Keratinocyte (primary cell): Measurements from ENCODE around the gene SNCA. TPM values are rescaled to one million over a fixed set of nuclear protein-coding genes. Genes with fewer than 3 reads are reported as not detected.

Experiments used
- DNase-seq: peaks from one replicate; pipeline ENCODE4 v3.0.0-alpha.2; 2011; ENCODE audit warnings: low read depth, missing footprints, low spot score
- FAIRE-seq: peaks from 2 replicates; lab custom pipeline; 2011; peaks lifted over from hg19 to GRCh38; lab: Jason Lieb, UNC
- H2AFZ ChIP-seq: 2 replicates; pipeline ENCODE4 v1.6.0; 2012; ENCODE audit warnings: low read length, control low read depth, inconsistent platforms; ENCODE audit not compliant: control insufficient read depth
- H3K27ac ChIP-seq: 2 replicates; pipeline ENCODE4 v1.5.1; 2011; ENCODE audit warnings: low read length; ENCODE audit not compliant: control insufficient read depth, insufficient read depth
- H3K27me3 ChIP-seq: 3 replicates; pipeline ENCODE4 v1.6.0; 2011; ENCODE audit warnings: low read length; ENCODE audit not compliant: control insufficient read depth, insufficient read depth; ENCODE audit errors: extremely low read depth
- H3K36me3 ChIP-seq, 2 experiments: 2 replicates in 1 of 2; 3 replicates in 1 of 2; pipeline ENCODE4 v1.5.1; 2011; ENCODE audit warnings: low read length in 2 of 2, mild to moderate bottlenecking in 1 of 2; ENCODE audit not compliant: control insufficient read depth in 2 of 2, insufficient read depth in 2 of 2; ENCODE audit errors: extremely low read depth in 1 of 2
- H3K4me1 ChIP-seq: 3 replicates; pipeline ENCODE4 v1.5.1; 2011; ENCODE audit warnings: low read length; ENCODE audit not compliant: control insufficient read depth, insufficient read depth; ENCODE audit errors: extremely low read depth
- H3K4me2 ChIP-seq: 3 replicates; pipeline ENCODE4 v1.6.0; 2011; ENCODE audit warnings: low read depth, low read length; ENCODE audit not compliant: control insufficient read depth, insufficient read depth; ENCODE audit errors: extremely low read depth
- H3K4me3 ChIP-seq, 3 experiments: fragments of 200-600 bp in 1 of 3; sonication (generic) in 1 of 3; 2 replicates in 2 of 3; 3 replicates in 1 of 3; pipeline ENCODE4 v1.5.1; 2011 to 2016; ENCODE audit warnings: low read length in 3 of 3, mild to moderate bottlenecking in 3 of 3, control low read depth in 2 of 3, inconsistent platforms in 1 of 3, low read depth in 1 of 3, mixed read lengths in 1 of 3, mixed run types in 1 of 3, moderate library complexity in 1 of 3; ENCODE audit not compliant: control insufficient read depth in 2 of 3, insufficient read depth in 2 of 3; ENCODE audit errors: extremely low read depth in 1 of 3
- H3K79me2 ChIP-seq: 2 replicates; pipeline ENCODE4 v1.6.0; 2012; ENCODE audit warnings: low read length; ENCODE audit not compliant: control insufficient read depth, insufficient read depth
- H3K9ac ChIP-seq: 3 replicates; pipeline ENCODE4 v1.6.0; 2011; ENCODE audit warnings: low read length; ENCODE audit not compliant: control insufficient read depth, insufficient read depth; ENCODE audit errors: extremely low read depth
- H3K9me1 ChIP-seq: 3 replicates; pipeline ENCODE4 v1.6.0; 2011; ENCODE audit warnings: low read length; ENCODE audit not compliant: control insufficient read depth, insufficient read depth; ENCODE audit errors: extremely low read depth
- H3K9me3 ChIP-seq: 2 replicates; pipeline ENCODE4 v1.5.1; 2012; ENCODE audit warnings: low read depth, low read length; ENCODE audit not compliant: control insufficient read depth
- H4K20me1 ChIP-seq: 3 replicates; pipeline ENCODE4 v1.6.0; 2011; ENCODE audit warnings: low read length; ENCODE audit not compliant: control insufficient read depth, insufficient read depth; ENCODE audit errors: extremely low read depth
- CTCF ChIP-seq, 3 experiments: IDR thresholded peaks in 1 of 3; conservative IDR thresholded peaks in 1 of 3; optimal IDR thresholded peaks in 1 of 3; 2 replicates in 2 of 3; 3 replicates in 1 of 3; pipeline versions ENCODE3 to v1.5.1; 2011; ENCODE audit warnings: low read length in 3 of 3, mild to moderate bottlenecking in 3 of 3, moderate library complexity in 2 of 3, control low read depth in 1 of 3, inconsistent platforms in 1 of 3; ENCODE audit not compliant: insufficient read depth in 2 of 3; ENCODE audit errors: extremely low read depth in 1 of 3
- EZH2 ChIP-seq: IDR thresholded peaks from one replicate; pipeline ENCODE4 v1.6.1; 2012; ENCODE audit warnings: inconsistent platforms, mild to moderate bottlenecking, low read length, moderate library complexity
- dilution Hi-C: fragments of 300-500 bp; cut with MboI; formaldehyde crosslinking; loops from one replicate; pipeline ENCODE4 v1.7.0; 2020; ENCODE audit warnings: low sequenced_read_pairs; ENCODE audit not compliant: extremely low pct_ligation_motif_present
- polyA plus RNA-seq, 5 experiments: library from polyadenylated mRNA; depleted of rRNA in 3 of 5; stranded (reverse) in 3 of 5; stranded (forward) in 1 of 5; unstranded in 1 of 5; fragments of >200 nt; gene quantifications; 1 replicate in 1 of 5; 2 replicates in 3 of 5; 3 replicates in 1 of 5; pipeline versions ENCODE4 v1.2.1 to v1.2.3, GENCODE V29; 2011 to 2012; ENCODE audit warnings: missing spikeins in 2 of 5, low read depth in 1 of 5, low replicate concordance in 1 of 5

SNCA gene
- polyA plus RNA-seq, 1 donor (not counting 4 experiments of a cell fraction or from before 2014, with no cell fraction given): 61.3 TPM

DNA sequence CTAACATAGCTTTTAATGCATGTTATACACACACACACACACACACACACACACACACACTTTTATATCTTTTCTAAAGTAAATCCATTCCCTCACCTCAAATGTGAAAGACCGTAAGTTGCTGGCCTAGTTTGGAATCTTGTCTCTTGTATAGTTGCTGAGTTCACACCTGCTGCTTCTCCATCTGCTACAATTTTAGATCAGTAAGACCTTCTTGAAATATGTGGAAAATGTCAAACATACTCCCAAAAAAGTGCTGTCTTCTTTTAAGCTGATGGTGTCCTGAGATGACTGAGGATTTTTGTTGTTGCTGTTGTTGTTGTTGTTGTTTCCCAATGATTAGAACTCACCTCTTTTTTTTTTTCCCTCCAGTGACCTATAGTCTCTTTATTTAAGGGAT, 121.3 kb downstream of the SNCA start:
- Histone ChIP-seq H3K79me2 (no peaks in the 10 kb centered on the region), H3K27ac (no peak overlapping the region), H3K9me3 (peaks cover 2% of the 10 kb centered on the region), H2AFZ (no peak overlapping the region), H4K20me1 (no peaks in the 10 kb centered on the region), H3K9ac (no peak overlapping the region), H3K4me1 (no peaks in the 10 kb centered on the region), H3K27me3 (no peaks in the 10 kb centered on the region), H3K36me3 (peaks cover 0 to 1% of the 10 kb centered on the region in 2 experiments), H3K4me3 (no peak overlapping the region), H3K9me1 (no peaks in the 10 kb centered on the region), H3K4me2 (no peak overlapping the region)
- no peak for FAIRE-seq
- DNase-seq: no peak
- TF ChIP-seq EZH2: no peak
- no peak for TF ChIP-seq CTCF (optimal IDR thresholded peaks at IDR 0.05 in 1 of 3, IDR thresholded peaks at IDR 0.05 in 1 of 3, conservative IDR thresholded peaks at IDR 0.05 in 1 of 3; ENCODE audit: extremely low read depth in 1 of 3, insufficient read depth in 2 of 3, low read length in 3 of 3)
- dilution Hi-C loops: no loop called here

DNA sequence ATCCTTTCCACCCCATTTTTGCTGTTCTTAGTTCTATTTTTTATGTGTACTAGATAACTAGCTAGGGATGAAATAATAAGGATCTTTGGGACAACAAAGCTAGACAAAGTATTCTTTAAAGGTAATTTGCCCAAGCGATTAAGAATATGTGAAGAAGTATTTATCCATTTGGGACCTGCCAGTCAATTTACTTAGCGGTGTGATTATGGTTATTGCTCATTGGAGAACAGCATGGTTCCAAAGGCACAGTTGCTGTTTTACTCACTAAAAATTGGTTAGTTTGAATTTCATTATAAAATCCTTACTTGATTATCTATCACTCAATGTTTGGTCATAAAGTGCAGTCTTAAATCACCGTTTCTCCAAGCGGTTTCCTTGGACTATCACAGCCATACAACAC, 124.1 kb downstream of the SNCA start:
- dilution Hi-C loops: no loop called here
- Histone ChIP-seq H3K4me3 (no peak overlapping the region), H3K36me3 (no peaks in the 10 kb centered on the region), H4K20me1 (no peaks in the 10 kb centered on the region), H3K27me3 (no peaks in the 10 kb centered on the region), H3K27ac (no peak overlapping the region), H3K4me2 (no peak overlapping the region), H3K9me3 (no peaks in the 10 kb centered on the region), H3K79me2 (no peaks in the 10 kb centered on the region), H3K9me1 (no peaks in the 10 kb centered on the region), H3K9ac (no peak overlapping the region), H3K4me1 (no peaks in the 10 kb centered on the region), H2AFZ (no peak overlapping the region)
- no peak for TF ChIP-seq CTCF (optimal IDR thresholded peaks at IDR 0.05 in 1 of 3, IDR thresholded peaks at IDR 0.05 in 1 of 3, conservative IDR thresholded peaks at IDR 0.05 in 1 of 3; ENCODE audit: extremely low read depth in 1 of 3, insufficient read depth in 2 of 3, low read length in 3 of 3)
- no peak for TF ChIP-seq EZH2
- FAIRE-seq (no peak), DNase-seq (no peak)
